Liver (tissue), 9 donors: ENCODE results near the gene ITIH4. TPM values are rescaled to one million over a fixed set of nuclear protein-coding genes. Genes with fewer than 3 reads are reported as not detected.

ENCODE experiments used
- DNase-seq: peaks from one replicate; pipeline ENCODE4 v3.0.0-alpha.2; 2017; ENCODE audit warnings: low spot score
- H3K27ac ChIP-seq, 2 donors: one replicate each; pipeline ENCODE4 v1.7.0; 2013; ENCODE audit warnings: inconsistent platforms in 2 of 2, low read length in 2 of 2, control low read depth in 1 of 2, low read depth in 1 of 2, mild to moderate bottlenecking in 1 of 2
- H3K27me3 ChIP-seq, 4 donors: one replicate each; pipeline versions ENCODE4 v1.6.1 to v1.7.0; 2013; ENCODE audit warnings: low read length in 3 of 4, inconsistent platforms in 1 of 4, mild to moderate bottlenecking in 1 of 4, moderate library complexity in 1 of 4; ENCODE audit not compliant: control insufficient read depth in 4 of 4, insufficient read depth in 4 of 4
- H3K36me3 ChIP-seq, 4 donors: one replicate each; pipeline versions ENCODE4 v1.6.1 to v1.7.0; 2013; ENCODE audit warnings: low read length in 3 of 4, mild to moderate bottlenecking in 3 of 4, low read depth in 1 of 4, moderate library complexity in 1 of 4; ENCODE audit not compliant: control insufficient read depth in 4 of 4, insufficient read depth in 3 of 4
- H3K4me1 ChIP-seq, 4 donors: one replicate each; pipeline versions ENCODE4 v1.6.1 to v1.7.0; 2013; ENCODE audit warnings: low read length in 3 of 4, mild to moderate bottlenecking in 3 of 4, moderate library complexity in 1 of 4; ENCODE audit not compliant: control insufficient read depth in 4 of 4, insufficient read depth in 4 of 4
- H3K4me3 ChIP-seq, 3 donors: one replicate each; pipeline versions ENCODE4 v1.6.1 to v1.7.0; 2013; ENCODE audit warnings: low read length in 3 of 3, control low read depth in 1 of 3, low read depth in 1 of 3, mild to moderate bottlenecking in 1 of 3
- H3K9ac ChIP-seq, 2 donors: one replicate each; pipeline ENCODE4 v1.7.0; 2013; ENCODE audit warnings: low read length in 2 of 2, mild to moderate bottlenecking in 2 of 2, moderate library complexity in 2 of 2, control low read depth in 1 of 2, low read depth in 1 of 2
- H3K9me3 ChIP-seq, 4 donors: one replicate each; pipeline versions ENCODE4 v1.6.1 to v1.7.0; 2013; ENCODE audit warnings: low read length in 3 of 4; ENCODE audit not compliant: control insufficient read depth in 4 of 4
- EGR1 ChIP-seq, 2 donors: IDR thresholded peaks; 2 replicates each; pipeline ENCODE4 v1.6.1; 2016 to 2018; ENCODE audit warnings: antibody characterized with exemption in 2 of 2, low read depth in 2 of 2
- FOXA1 ChIP-seq: IDR thresholded peaks from 2 replicates; pipeline ENCODE4 v1.6.1; 2016; ENCODE audit warnings: antibody characterized with exemption
- FOXA2 ChIP-seq: IDR thresholded peaks from 2 replicates; pipeline ENCODE4 v1.6.1; 2016; ENCODE audit warnings: antibody characterized with exemption
- GABPA ChIP-seq, 2 donors: IDR thresholded peaks in 1 of 2; conservative IDR thresholded peaks in 1 of 2; 2 replicates each; pipeline ENCODE4 v1.6.1; 2016; ENCODE audit warnings: antibody characterized with exemption in 2 of 2, mild to moderate bottlenecking in 1 of 2, moderate library complexity in 1 of 2
- HNF4A ChIP-seq, 2 donors: conservative IDR thresholded peaks; 2 replicates each; pipeline ENCODE4 v1.6.1; 2016; ENCODE audit warnings: antibody characterized with exemption in 2 of 2, mild to moderate bottlenecking in 2 of 2
- HNF4G ChIP-seq: IDR thresholded peaks from 2 replicates; pipeline ENCODE4 v1.6.1; 2016; ENCODE audit warnings: antibody characterized with exemption
- JUND ChIP-seq, 2 donors: IDR thresholded peaks; 2 replicates each; pipeline ENCODE4 v1.6.1; 2016; ENCODE audit warnings: antibody characterized with exemption in 2 of 2
- NR2F2 ChIP-seq: IDR thresholded peaks from 2 replicates; pipeline ENCODE4 v1.6.1; 2016; ENCODE audit warnings: antibody characterized with exemption
- RAD21 ChIP-seq, 2 donors: IDR thresholded peaks; 2 replicates each; pipeline ENCODE4 v1.6.1; 2016; ENCODE audit warnings: antibody characterized with exemption in 2 of 2, mild to moderate bottlenecking in 2 of 2
- REST ChIP-seq: IDR thresholded peaks from 2 replicates; pipeline ENCODE4 v1.6.1; 2016; ENCODE audit warnings: antibody characterized with exemption, mild to moderate bottlenecking
- RXRA ChIP-seq, 2 donors: IDR thresholded peaks; 2 replicates each; pipeline ENCODE4 v1.6.1; 2017 to 2018; ENCODE audit warnings: antibody characterized with exemption in 2 of 2, mild to moderate bottlenecking in 1 of 2
- SP1 ChIP-seq: IDR thresholded peaks from 2 replicates; pipeline ENCODE4 v1.6.1; 2018; ENCODE audit warnings: antibody characterized with exemption, mild to moderate bottlenecking
- TAF1 ChIP-seq: conservative IDR thresholded peaks from 2 replicates; pipeline ENCODE4 v1.6.1; 2016; ENCODE audit warnings: antibody characterized with exemption, mild to moderate bottlenecking
- YY1 ChIP-seq: IDR thresholded peaks from 2 replicates; pipeline ENCODE4 v1.6.1; 2016; ENCODE audit warnings: antibody characterized with exemption, mild to moderate bottlenecking
- WGBS: extraction: QIAGEN DNeasy Blood & Tissue Kit; methylation state at CpG from one replicate; pipeline ENCODE4 v1.1.7; 2013; 5-methylcytosine and 5-hydroxymethylcytosine counted together
- polyA plus RNA-seq, 2 donors: library from polyadenylated mRNA; stranded (reverse) in 1 of 2; unstranded in 1 of 2; fragments of 200-250 nt in 1 of 2; fragments of >200 nt in 1 of 2; fragmentation: Nextera tagmentation in 1 of 2; extraction: Ambion mirVana in 1 of 2; gene quantifications; one replicate each; pipeline versions ENCODE4 v1.2.1 to v1.2.3, GENCODE V29; 2013 to 2015
- total RNA-seq, 2 donors: library from RNA; depleted of rRNA; stranded (reverse); fragments of >200 nt; gene quantifications; one replicate each; pipeline ENCODE4 v1.2.3, GENCODE V29; 2014
- TF ChIP-seq, protein P1 (sequence below): IDR thresholded peaks from 2 replicates; pipeline ENCODE4 v1.6.1; 2016; ENCODE audit warnings: antibody characterized with exemption
- TF ChIP-seq, protein P2 (sequence below): fragments of 150-350 bp; IDR thresholded peaks from 2 replicates; pipeline ENCODE4 v1.5.1; 2017; ENCODE audit warnings: improper control_type of control experiment, low read depth, low read length; ENCODE audit not compliant: missing input control
- TF ChIP-seq, protein P3 (sequence below): IDR thresholded peaks from 2 replicates; pipeline ENCODE4 v1.6.1; 2016; ENCODE audit warnings: antibody characterized with exemption
- TF ChIP-seq, protein P4 (sequence below): IDR thresholded peaks from 2 replicates; pipeline ENCODE4 v1.6.1; 2016; ENCODE audit warnings: antibody characterized with exemption
- donor health status: healthy.
- donor health status: healthy.
- donor health status: healthy.
- donor health status: healthy.
- donor health status: healthy.

ITIH4 gene
- total and polyA plus RNA-seq, 4 donors: 447 to 3,354 (median 2,410) TPM

DNA sequence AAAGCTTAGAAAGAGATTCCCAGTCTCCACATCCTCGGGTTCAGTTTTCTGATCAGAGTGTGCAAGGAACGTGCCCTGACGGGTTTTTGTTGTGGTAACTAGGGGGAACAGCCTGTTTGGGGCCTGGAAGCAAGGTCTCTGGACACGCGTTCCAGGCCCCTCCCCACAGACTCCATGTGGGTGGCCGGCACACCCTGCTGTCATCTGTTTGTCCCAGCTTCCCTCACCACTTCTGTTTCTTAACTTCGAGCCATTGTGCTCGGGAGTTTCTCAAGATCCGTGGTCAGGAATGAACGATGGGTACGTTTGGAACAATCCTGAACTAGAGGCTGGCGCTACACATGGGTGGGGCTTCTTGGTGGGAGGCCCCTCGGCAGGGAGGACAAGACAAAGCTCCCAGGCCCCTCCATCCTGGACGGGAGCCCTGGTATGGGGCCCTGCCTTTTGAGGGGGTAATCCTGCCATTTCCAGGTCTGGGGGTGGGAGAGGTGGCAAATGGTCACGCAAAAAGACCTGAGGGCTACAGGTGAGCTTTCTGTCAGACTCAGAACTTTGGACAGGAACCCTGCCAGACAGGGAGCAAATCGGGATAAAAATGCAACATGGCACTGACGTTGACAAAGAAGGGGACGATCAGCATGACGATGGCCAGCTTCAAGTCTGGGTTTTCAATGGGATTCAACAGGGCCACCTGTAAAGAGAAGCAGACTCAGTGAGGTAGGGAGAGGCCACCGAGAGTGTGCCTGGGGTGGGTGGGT lies 12.8 kb upstream of the ITIH4 start:
- H3K27ac ChIP-seq: peak overlapping the region; percentile 91 to 97

More for the DNA sequence above, 12.8 kb upstream of the ITIH4 start:
- no peaks in the 10 kb centered on the region for H3K9me3 ChIP-seq
- peaks cover 1 to 12% (median 8%) of the 10 kb centered on the region in 4 donors for H3K36me3 ChIP-seq
- H3K9ac ChIP-seq: no peak overlapping the region
- H3K27me3 ChIP-seq: no peaks in the 10 kb centered on the region
- H3K4me1 ChIP-seq: peaks cover 10 to 43% (median 30%) of the 10 kb centered on the region in 4 donors
- no peak for DNase-seq
- 79% methylated on average over 20 of the region's 20 CpGs for WGBS
- TF ChIP-seq RAD21 (IDR thresholded peaks at IDR 0.05) (no peak), FOXA2 (no peak), JUND (IDR thresholded peaks at IDR 0.05) (no peak), HNF4G (no peak), RXRA (IDR thresholded peaks at IDR 0.05) (no peak), FOXA1 (no peak), EGR1 (IDR thresholded peaks at IDR 0.05; ENCODE audit: low read depth in 2 of 2) (no peak), YY1 (no peak), SP1 (no peak), NR2F2 (no peak), REST (no peak), HNF4A (conservative IDR thresholded peaks at IDR 0.05) (no peak), GABPA (IDR thresholded peaks at IDR 0.05 in 1 of 2, conservative IDR thresholded peaks at IDR 0.05 in 1 of 2) (no peak), TAF1 (no peak)
- TF ChIP-seq, protein P1, sequence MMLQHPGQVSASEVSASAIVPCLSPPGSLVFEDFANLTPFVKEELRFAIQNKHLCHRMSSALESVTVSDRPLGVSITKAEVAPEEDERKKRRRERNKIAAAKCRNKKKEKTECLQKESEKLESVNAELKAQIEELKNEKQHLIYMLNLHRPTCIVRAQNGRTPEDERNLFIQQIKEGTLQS: no peak
- TF ChIP-seq, protein P2, sequence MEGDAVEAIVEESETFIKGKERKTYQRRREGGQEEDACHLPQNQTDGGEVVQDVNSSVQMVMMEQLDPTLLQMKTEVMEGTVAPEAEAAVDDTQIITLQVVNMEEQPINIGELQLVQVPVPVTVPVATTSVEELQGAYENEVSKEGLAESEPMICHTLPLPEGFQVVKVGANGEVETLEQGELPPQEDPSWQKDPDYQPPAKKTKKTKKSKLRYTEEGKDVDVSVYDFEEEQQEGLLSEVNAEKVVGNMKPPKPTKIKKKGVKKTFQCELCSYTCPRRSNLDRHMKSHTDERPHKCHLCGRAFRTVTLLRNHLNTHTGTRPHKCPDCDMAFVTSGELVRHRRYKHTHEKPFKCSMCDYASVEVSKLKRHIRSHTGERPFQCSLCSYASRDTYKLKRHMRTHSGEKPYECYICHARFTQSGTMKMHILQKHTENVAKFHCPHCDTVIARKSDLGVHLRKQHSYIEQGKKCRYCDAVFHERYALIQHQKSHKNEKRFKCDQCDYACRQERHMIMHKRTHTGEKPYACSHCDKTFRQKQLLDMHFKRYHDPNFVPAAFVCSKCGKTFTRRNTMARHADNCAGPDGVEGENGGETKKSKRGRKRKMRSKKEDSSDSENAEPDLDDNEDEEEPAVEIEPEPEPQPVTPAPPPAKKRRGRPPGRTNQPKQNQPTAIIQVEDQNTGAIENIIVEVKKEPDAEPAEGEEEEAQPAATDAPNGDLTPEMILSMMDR: no peak
- TF ChIP-seq, protein P3, sequence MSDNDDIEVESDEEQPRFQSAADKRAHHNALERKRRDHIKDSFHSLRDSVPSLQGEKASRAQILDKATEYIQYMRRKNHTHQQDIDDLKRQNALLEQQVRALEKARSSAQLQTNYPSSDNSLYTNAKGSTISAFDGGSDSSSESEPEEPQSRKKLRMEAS: no peak
- TF ChIP-seq, protein P4, sequence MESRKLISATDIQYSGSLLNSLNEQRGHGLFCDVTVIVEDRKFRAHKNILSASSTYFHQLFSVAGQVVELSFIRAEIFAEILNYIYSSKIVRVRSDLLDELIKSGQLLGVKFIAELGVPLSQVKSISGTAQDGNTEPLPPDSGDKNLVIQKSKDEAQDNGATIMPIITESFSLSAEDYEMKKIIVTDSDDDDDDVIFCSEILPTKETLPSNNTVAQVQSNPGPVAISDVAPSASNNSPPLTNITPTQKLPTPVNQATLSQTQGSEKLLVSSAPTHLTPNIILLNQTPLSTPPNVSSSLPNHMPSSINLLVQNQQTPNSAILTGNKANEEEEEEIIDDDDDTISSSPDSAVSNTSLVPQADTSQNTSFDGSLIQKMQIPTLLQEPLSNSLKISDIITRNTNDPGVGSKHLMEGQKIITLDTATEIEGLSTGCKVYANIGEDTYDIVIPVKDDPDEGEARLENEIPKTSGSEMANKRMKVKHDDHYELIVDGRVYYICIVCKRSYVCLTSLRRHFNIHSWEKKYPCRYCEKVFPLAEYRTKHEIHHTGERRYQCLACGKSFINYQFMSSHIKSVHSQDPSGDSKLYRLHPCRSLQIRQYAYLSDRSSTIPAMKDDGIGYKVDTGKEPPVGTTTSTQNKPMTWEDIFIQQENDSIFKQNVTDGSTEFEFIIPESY: no peak
- H3K4me3 ChIP-seq: no peak overlapping the region
